SK-N-MC (cell line): Measurements from ENCODE around the gene ABAT.

ENCODE experiments used
- DNase-seq: peaks from one replicate; pipeline ENCODE4 v3.0.0-alpha.2; 2011; ENCODE audit warnings: low read depth, low spot score
- H3K27ac ChIP-seq: fragments of 200-600 bp; sonication (generic); 2 replicates; pipeline ENCODE4 v1.5.1; 2016; ENCODE audit warnings: mixed run types
- H3K36me3 ChIP-seq: fragments of 200-600 bp; sonication (generic); 2 replicates; pipeline ENCODE4 v1.6.1; 2017; ENCODE audit warnings: antibody characterized with exemption, low read length, mixed read lengths; ENCODE audit not compliant: insufficient read depth
- H3K4me3 ChIP-seq: fragments of 200-600 bp; sonication (generic); 2 replicates; pipeline ENCODE4 v1.5.1; 2016
- H3K9ac ChIP-seq: fragments of 200-600 bp; sonication (generic); 2 replicates; pipeline ENCODE4 v1.8.0; 2017; ENCODE audit warnings: mixed run types, mixed read lengths; ENCODE audit not compliant: insufficient read length
- H3K9me3 ChIP-seq: fragments of 200-600 bp; sonication (generic); 2 replicates; pipeline ENCODE4 v1.6.1; 2017; ENCODE audit warnings: low read depth, mild to moderate bottlenecking, antibody characterized with exemption, low read length, moderate library complexity, mixed read lengths
- EZH2 ChIP-seq: fragments of 200-600 bp; sonication (generic); IDR thresholded peaks from one replicate; pipeline ENCODE4 v1.6.1; 2017; ENCODE audit warnings: antibody characterized with exemption
- FOXP2 ChIP-seq: optimal IDR thresholded peaks from 2 replicates; pipeline ENCODE3; 2011; ENCODE audit warnings: mild to moderate bottlenecking, moderate library complexity; ENCODE audit not compliant: insufficient read depth; ENCODE audit errors: extremely low read length, control extremely low read depth
- POLR2AphosphoS5 ChIP-seq: IDR thresholded peaks from 2 replicates; pipeline ENCODE4 v1.6.1; 2012; ENCODE audit warnings: mild to moderate bottlenecking, low read depth, low read length, borderline replicate concordance

The ABAT gene

DNA sequence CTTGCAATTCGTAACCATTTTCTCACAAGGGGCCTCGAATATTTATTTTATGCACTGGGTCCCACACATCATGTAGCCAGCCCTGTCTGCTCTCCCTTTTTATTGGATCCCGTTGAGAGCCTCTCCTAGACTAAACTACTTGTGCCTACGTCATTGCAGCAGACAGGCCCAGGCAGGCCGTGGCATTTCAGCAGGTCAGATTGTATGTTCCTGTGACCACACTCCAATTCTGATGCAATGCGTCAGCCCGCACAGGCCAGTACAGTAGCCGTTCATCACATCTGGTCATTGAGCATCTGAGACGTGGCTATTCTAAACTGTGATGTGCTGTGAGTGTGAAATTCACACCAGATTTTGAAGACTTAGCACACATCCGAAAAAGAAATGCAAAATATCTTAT, 42.2 kb downstream of the ABAT start:
- no peaks in the 10 kb centered on the region for H3K36me3 ChIP-seq
- no peak for DNase-seq
- no peaks in the 10 kb centered on the region for H3K9me3 ChIP-seq
- H3K4me3 ChIP-seq = no peak overlapping the region
- H3K27ac ChIP-seq = no peak overlapping the region
- TF ChIP-seq EZH2 = no peak
- no peak for TF ChIP-seq POLR2AphosphoS5
- no peak for TF ChIP-seq FOXP2
- no peak overlapping the region for H3K9ac ChIP-seq

DNA sequence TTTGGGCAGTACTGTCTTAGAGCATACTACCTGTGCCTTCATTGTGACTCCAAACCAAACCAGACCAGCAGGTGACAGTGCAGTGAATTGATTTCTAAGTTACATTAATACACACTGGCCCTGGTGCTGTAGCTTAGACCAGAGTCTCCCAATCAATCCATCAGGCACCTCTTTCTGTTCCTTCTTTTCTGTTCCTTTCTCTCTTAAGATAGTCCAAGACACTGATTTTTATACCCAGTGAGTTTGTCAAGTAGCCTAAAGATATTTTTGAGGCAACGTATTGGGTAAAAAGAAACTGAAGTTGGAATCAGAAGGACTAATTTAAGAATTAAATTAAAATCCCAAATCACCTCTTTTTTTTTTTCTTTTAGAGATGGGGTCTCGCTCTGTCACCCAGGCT, 43.1 kb downstream of the ABAT start:
- no peak for DNase-seq
- H3K9ac ChIP-seq = no peak overlapping the region
- H3K4me3 ChIP-seq = no peak overlapping the region
- TF ChIP-seq FOXP2 = no peak
- no peak for TF ChIP-seq EZH2
- TF ChIP-seq POLR2AphosphoS5 = no peak
- H3K9me3 ChIP-seq = no peaks in the 10 kb centered on the region
- H3K27ac ChIP-seq = no peak overlapping the region
- H3K36me3 ChIP-seq = no peaks in the 10 kb centered on the region

DNA sequence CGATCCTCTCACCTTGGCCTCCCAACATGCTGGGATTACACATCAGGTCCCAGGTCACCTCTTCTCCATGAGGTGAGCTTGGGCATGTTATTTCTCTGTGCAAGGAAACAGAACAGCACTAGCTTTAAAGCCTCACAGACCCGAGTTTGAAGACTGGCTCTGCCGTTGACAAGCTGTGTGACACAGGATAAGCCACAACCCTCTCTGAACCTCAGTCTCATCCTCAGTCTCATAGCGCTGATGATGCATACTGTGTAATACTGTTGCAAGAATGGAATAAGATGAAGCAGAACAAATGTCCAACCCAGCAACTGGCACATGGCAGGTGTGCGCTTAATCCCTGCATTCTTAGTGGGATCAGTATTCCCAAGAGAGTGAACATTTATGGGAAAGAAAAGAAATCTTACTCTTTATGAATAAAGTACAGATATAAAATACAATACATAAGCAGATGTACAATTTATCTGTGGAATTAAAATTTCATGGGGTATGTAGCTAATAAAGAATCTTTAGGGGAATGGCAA, 43.5 kb downstream of the ABAT start:
- no peaks in the 10 kb centered on the region for H3K9me3 ChIP-seq
- TF ChIP-seq POLR2AphosphoS5 = no peak
- TF ChIP-seq EZH2 = no peak
- TF ChIP-seq FOXP2 = no peak
- DNase-seq = no peak
- no peak overlapping the region for H3K9ac ChIP-seq
- H3K36me3 ChIP-seq = no peaks in the 10 kb centered on the region
- H3K4me3 ChIP-seq = no peak overlapping the region
- no peak overlapping the region for H3K27ac ChIP-seq

DNA sequence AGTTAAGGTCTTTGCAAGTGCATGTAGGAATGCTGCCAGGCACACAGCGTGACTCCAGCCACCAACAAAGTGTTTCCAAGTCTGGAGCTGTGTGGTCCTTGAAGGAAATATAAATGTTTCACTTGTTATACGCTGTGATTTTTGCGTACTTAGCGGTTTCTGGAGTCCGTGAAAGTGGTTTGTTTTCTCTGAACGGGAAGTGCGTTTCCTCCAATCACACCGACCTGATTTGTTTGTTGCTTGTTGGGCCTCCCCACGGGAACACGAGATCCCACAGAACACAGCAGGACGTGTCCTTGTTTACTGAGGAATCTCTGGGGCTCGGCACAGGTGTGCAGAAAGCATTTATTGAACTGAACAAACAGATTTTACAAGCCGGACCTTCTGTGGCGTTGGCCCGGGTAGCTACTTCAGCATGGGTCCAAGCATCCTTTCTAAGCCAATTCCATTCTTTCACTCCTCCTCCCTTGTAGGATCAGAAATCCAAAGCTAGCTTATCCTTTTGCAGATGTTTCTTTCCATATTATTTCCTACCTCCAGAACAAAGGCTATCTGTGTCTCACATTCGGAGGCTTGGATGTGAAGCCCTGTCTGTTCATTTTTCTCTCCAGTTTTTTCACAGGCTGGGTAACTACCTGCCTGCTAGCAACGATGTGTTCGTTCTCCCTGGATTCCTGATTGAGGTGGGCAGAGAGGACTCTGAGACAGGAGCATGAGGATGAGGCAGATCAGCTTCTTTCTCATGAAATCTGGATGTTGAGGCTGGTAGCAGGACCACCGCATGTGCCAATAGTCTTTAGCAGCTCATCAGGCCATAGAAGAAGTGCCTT, 44.6 kb downstream of the ABAT start:
- Histone ChIP-seq H3K4me3 (peak overlapping the region; percentile 51), H3K36me3 (no peaks in the 10 kb centered on the region), H3K9me3 (no peaks in the 10 kb centered on the region), H3K9ac (no peak overlapping the region), H3K27ac (no peak overlapping the region)
- peak; percentile 14 for DNase-seq
- peak; percentile 23 for TF ChIP-seq FOXP2
- TF ChIP-seq EZH2 = no peak
- no peak for TF ChIP-seq POLR2AphosphoS5

DNA sequence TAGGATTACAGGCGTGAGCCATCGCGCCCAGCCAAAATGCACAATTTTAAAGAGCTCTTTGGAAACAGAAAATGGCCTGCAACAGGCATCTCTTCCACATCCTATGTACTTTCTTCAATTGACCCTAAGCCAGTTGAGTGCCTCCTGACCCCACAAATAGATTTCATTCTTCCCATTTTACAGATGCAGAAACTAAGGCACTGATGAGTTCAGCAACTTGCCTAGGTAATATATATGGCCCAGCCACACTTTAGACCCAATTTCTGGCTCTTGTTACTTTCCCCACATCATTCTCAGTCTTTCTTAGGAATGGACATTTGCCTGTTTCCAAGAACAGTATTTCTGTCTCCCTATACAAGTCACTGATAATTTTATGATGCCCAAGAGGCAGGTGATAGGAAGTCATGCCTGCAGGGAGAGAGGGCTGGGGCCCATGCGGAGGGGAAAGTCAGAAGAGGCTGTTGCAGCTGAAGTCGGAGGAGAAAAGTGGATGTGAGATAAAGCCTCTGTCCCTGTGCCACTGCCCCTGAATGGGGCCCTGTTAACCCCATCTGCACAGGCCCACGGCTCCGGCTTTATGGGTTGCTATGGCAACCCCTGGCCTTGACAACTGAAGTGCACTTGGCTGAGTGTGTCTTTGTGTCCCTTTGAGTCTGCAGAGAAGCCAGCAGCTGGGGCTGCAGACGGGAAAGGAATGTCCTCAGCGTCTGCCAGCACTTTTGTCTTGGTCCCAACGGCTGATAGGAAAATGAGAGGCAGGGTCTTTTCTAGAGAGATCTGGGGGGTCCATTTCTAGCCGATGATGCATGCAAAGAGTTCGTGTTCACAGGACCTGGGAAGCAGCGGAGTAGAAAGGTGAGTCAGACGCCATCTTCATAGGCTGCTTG, 45.9 kb downstream of the ABAT start:
- DNase-seq = no peak
- Histone ChIP-seq H3K9me3 (no peaks in the 10 kb centered on the region), H3K36me3 (no peaks in the 10 kb centered on the region), H3K4me3 (no peak overlapping the region), H3K9ac (no peak overlapping the region), H3K27ac (no peak overlapping the region)
- no peak for TF ChIP-seq FOXP2
- no peak for TF ChIP-seq EZH2
- TF ChIP-seq POLR2AphosphoS5 = no peak

DNA sequence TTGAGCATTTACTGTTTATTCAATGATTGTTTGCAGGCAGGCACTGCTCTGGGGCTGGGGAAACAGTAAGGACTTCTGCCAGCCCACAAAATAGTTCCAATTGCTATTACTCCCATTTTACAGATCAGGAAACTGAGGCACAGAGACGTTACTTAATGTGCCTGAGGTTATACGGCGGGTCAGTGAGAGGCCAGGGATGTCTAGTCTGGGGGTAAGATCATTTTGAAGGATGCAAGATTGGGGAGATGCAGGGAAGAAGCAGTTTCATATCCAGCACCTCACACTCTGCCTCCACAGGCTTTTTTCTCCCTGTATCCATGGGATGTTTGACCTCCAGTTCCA, 46.5 kb downstream of the ABAT start:
- H3K9me3 ChIP-seq = no peaks in the 10 kb centered on the region
- H3K36me3 ChIP-seq = no peaks in the 10 kb centered on the region
- no peak overlapping the region for H3K9ac ChIP-seq
- DNase-seq = no peak
- TF ChIP-seq POLR2AphosphoS5 (no peak), EZH2 (no peak), FOXP2 (no peak)
- no peak overlapping the region for H3K4me3 ChIP-seq
- H3K27ac ChIP-seq = no peak overlapping the region

DNA sequence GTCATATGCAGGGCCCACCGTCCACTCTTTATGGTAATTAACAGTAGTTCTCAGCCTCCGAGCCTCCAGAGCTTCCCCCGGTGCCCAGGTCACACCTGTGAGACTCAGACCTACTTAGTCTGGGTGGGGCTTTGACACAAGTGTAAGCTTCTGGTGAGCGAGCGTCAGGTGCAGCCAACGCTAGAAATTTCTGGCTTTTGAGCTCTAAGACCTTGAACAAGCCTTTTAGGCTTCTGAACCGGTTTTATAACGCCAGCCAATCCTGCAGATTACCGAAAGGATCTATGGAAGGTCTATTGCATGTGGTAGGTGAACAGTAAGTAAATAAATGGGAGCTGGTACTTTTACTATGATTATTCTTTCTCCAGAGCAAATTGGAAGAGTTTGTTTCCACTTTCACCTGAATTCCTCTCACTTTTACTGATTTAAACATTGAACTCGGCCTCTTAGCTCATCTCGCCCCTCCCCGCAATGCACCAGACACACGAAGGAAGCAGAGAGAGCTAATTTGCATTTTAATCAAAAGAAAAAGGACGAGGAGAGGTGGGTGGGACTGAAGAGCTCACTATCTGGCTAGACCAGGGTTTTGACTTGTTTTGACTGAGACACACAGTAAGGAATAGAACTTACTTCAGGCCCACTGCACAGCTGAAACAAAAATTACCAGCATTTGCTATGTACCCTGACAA, 47.1 kb downstream of the ABAT start:
- no peak overlapping the region for H3K4me3 ChIP-seq
- no peak overlapping the region for H3K27ac ChIP-seq
- H3K9me3 ChIP-seq = no peaks in the 10 kb centered on the region
- DNase-seq = no peak
- TF ChIP-seq FOXP2 (no peak), EZH2 (no peak), POLR2AphosphoS5 (no peak)
- no peaks in the 10 kb centered on the region for H3K36me3 ChIP-seq
- no peak overlapping the region for H3K9ac ChIP-seq

DNA sequence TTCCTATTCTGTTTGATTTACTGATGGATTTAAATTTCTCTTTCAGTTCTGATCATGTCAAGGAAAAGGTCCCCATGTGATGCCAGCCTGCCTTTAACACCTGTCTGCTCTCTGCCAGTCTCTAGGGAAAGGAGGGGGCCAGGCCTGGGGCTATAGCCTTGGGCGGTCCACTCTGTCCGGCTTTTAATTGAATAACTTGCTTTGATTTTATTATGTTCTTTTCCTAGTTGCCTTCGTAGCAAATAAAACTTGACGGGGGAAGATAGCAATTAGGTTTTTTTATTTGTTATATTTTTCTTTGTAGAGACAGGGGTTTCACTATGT, 47.6 kb downstream of the ABAT start:
- TF ChIP-seq FOXP2 (no peak), POLR2AphosphoS5 (no peak), EZH2 (no peak)
- H3K4me3 ChIP-seq = no peak overlapping the region
- H3K9me3 ChIP-seq = no peaks in the 10 kb centered on the region
- DNase-seq = no peak
- no peak overlapping the region for H3K27ac ChIP-seq
- H3K9ac ChIP-seq = no peak overlapping the region
- no peaks in the 10 kb centered on the region for H3K36me3 ChIP-seq
